Activated naive CD4-positive, alpha-beta T cell treated with anti-CD3 and anti-CD28 coated beads, Interleukin-2, amount 50 U/mL, for 24 hours (primary cell): Measurements from ENCODE around the gene SLC35D1.
A peak's percentile ranks its signal among the peaks of the same experiment; 100 is the strongest.
"Not testable (repeated sequence)": the region's sequence is repeated elsewhere in the genome, so short reads cannot be mapped to it uniquely, and the experiment has no call there.

ENCODE experiments used
- H3K27ac Mint-ChIP-seq: one replicate; pipeline ENCODE4 v1.8.0; 2021; ENCODE audit warnings: mild to moderate bottlenecking, mixed read lengths
- H3K27me3 Mint-ChIP-seq: one replicate; pipeline ENCODE4 v1.8.0; 2021; ENCODE audit warnings: mixed read lengths
- H3K36me3 Mint-ChIP-seq: one replicate; pipeline ENCODE4 v1.8.0; 2021; ENCODE audit warnings: mixed read lengths
- H3K4me1 Mint-ChIP-seq: one replicate; pipeline ENCODE4 v1.8.0; 2021; ENCODE audit warnings: mixed read lengths
- H3K4me3 Mint-ChIP-seq: one replicate; pipeline ENCODE4 v1.8.0; 2021; ENCODE audit warnings: mild to moderate bottlenecking, mixed read lengths
- H3K9me3 Mint-ChIP-seq: one replicate; pipeline ENCODE4 v1.8.0; 2021; ENCODE audit warnings: mixed read lengths

The SLC35D1 gene

GRCh38 chr1:67053785-67054772 is at the start of gene SLC35D1:
SLC35D1 (minus strand) TSS chr1:67054148; CDS start chr1:67054013, 135 bp downstream.
- Mint-ChIP-seq H3K36me3 (peaks cover 11% of the 10 kb centered on the region), H3K9me3 (no peaks in the 10 kb centered on the region), H3K27ac (peak within 1 kb of the TSS; percentile 92), H3K4me1 (peaks cover 31% of the 10 kb centered on the region), H3K4me3 (peak within 1 kb of the TSS; percentile 93), H3K27me3 (no peaks in the 10 kb centered on the region)

DNA sequence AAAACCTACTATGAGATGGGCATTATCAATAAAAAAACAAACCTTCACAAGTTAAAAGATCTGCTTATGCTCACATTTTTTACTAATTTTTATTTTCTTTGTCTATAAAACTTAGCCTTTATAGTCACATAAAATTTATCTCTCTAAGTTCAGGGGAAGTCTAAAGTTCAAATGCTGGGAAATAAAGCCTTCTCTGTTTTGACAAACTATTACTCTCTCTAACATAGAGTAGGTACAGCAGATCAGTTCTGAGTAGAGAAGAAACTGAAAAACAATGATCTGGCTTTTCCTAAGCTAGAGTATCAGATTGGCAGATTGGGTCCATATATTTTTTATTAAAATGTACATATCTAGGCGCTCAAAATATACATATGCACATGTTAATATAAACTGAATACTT is 49.6 kb upstream of the SLC35D1 start:
- H3K9me3 Mint-ChIP-seq, result no peaks in the 10 kb centered on the region
- H3K36me3 Mint-ChIP-seq, result no peaks in the 10 kb centered on the region
- no peaks in the 10 kb centered on the region for H3K27me3 Mint-ChIP-seq
- no peak overlapping the region for H3K4me3 Mint-ChIP-seq
- H3K4me1 Mint-ChIP-seq, result peaks cover 11% of the 10 kb centered on the region
- H3K27ac Mint-ChIP-seq, result no peak overlapping the region

- Mint-ChIP-seq H3K36me3 (no peaks in the 10 kb centered on the region), H3K27me3 (no peaks in the 10 kb centered on the region), H3K4me1 (peaks cover 11% of the 10 kb centered on the region), H3K9me3 (no peaks in the 10 kb centered on the region), H3K4me3 (no peak overlapping the region), H3K27ac (no peak overlapping the region)
These were observed 46.9 kb upstream of the SLC35D1 start for GRCh38 chr1:67100833-67101232.

DNA sequence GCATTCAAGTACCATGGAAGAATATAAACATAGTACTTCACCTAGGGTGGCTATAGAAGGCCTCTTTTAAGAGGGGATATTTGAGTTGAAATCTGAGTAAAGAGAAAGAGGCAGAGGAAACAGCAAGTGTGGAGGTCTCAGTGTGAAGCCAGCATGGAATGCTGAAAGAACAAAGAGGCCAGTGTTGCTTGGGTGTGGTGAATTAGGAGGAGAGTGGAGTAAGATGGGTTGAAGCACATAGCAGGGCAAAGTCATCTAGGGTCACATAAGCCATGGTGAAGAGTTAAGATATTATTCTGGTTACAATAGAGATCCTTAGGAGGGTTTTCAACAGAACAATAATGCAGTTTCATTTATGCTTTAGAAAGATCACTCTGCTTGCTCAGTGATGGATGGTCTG is 43.4 kb upstream of the SLC35D1 start:
- Mint-ChIP-seq H3K36me3 (no peaks in the 10 kb centered on the region), H3K27me3 (peaks cover 1% of the 10 kb centered on the region), H3K27ac (no peak overlapping the region), H3K4me1 (peaks cover 11% of the 10 kb centered on the region), H3K4me3 (no peak overlapping the region), H3K9me3 (no peaks in the 10 kb centered on the region)

- Mint-ChIP-seq H3K4me3 (no peak overlapping the region), H3K27me3 (peaks cover 1% of the 10 kb centered on the region), H3K36me3 (no peaks in the 10 kb centered on the region), H3K9me3 (no peaks in the 10 kb centered on the region), H3K27ac (no peak overlapping the region), H3K4me1 (no peaks in the 10 kb centered on the region)
These were observed 40.2 kb upstream of the SLC35D1 start for GRCh38 chr1:67094191-67094590.

GRCh38 chr1:67089685-67090208 is 35.8 kb upstream of the SLC35D1 start:
- no peak overlapping the region for H3K27ac Mint-ChIP-seq
- no peaks in the 10 kb centered on the region for H3K27me3 Mint-ChIP-seq
- no peaks in the 10 kb centered on the region for H3K4me1 Mint-ChIP-seq
- H3K9me3 Mint-ChIP-seq, result no peaks in the 10 kb centered on the region
- H3K36me3 Mint-ChIP-seq, result no peaks in the 10 kb centered on the region
- H3K4me3 Mint-ChIP-seq, result no peak overlapping the region

GRCh38 chr1:67088440-67088839 is 34.5 kb upstream of the SLC35D1 start:
- H3K36me3 Mint-ChIP-seq, result no peaks in the 10 kb centered on the region
- H3K27ac Mint-ChIP-seq, result no peak overlapping the region
- no peaks in the 10 kb centered on the region for H3K9me3 Mint-ChIP-seq
- no peaks in the 10 kb centered on the region for H3K4me1 Mint-ChIP-seq
- no peak overlapping the region for H3K4me3 Mint-ChIP-seq
- H3K27me3 Mint-ChIP-seq, result no peaks in the 10 kb centered on the region

- Mint-ChIP-seq H3K36me3 (no peaks in the 10 kb centered on the region), H3K4me1 (no peaks in the 10 kb centered on the region), H3K4me3 (no peak overlapping the region), H3K27me3 (no peaks in the 10 kb centered on the region), H3K9me3 (no peaks in the 10 kb centered on the region), H3K27ac (no peak overlapping the region)
These were observed 31.4 kb upstream of the SLC35D1 start for GRCh38 chr1:67085326-67085725.

DNA sequence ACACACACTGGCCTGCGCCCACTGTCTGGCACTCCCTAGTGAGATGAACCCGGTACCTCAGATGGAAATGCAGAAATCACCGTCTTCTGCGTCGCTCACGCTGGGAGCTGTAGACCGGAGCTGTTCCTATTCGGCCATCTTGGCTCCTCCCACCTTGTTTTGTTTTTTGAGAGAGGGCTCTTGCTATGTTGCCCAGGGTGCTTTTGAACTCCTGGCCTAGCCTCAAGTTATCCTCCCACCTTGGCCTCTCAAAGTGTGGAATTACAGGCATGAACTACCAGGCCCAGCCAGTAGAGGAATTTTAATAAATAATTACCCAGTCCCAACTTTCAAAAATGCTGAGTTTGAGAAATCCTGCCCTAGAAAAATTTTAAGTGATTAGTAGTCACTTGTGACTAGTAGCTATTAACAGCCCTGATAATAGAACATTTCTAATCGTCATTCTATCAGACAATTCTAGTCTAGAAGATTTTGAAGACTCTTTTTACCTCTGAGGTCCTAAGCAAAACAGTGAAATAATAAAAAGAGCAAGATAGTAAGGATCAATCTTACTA is 30.9 kb upstream of the SLC35D1 start:
- H3K4me3 Mint-ChIP-seq, result no peak overlapping the region
- H3K36me3 Mint-ChIP-seq, result no peaks in the 10 kb centered on the region
- no peaks in the 10 kb centered on the region for H3K4me1 Mint-ChIP-seq
- no peak overlapping the region for H3K27ac Mint-ChIP-seq
- no peaks in the 10 kb centered on the region for H3K27me3 Mint-ChIP-seq
- no peaks in the 10 kb centered on the region for H3K9me3 Mint-ChIP-seq

- Mint-ChIP-seq H3K9me3 (no peaks in the 10 kb centered on the region), H3K4me3 (no peak overlapping the region), H3K4me1 (no peaks in the 10 kb centered on the region)
These were observed 24.3 kb upstream of the SLC35D1 start for GRCh38 chr1:67078291-67078690.

GRCh38 chr1:67077593-67077992 is 23.6 kb upstream of the SLC35D1 start:
- Mint-ChIP-seq H3K9me3 (peaks cover 4% of the 10 kb centered on the region), H3K4me3 (no peak overlapping the region), H3K4me1 (no peaks in the 10 kb centered on the region), H3K27me3 (peaks cover under 1% of the 10 kb centered on the region), H3K36me3 (peaks cover 4% of the 10 kb centered on the region), H3K27ac (no peak overlapping the region)

More at GRCh38 chr1:67078291-67078690, 24.3 kb upstream of the SLC35D1 start:
- H3K36me3 Mint-ChIP-seq, result no peaks in the 10 kb centered on the region
- no peak overlapping the region for H3K27ac Mint-ChIP-seq
- H3K27me3 Mint-ChIP-seq, result no peaks in the 10 kb centered on the region

- H3K9me3 Mint-ChIP-seq, result peaks cover 20% of the 10 kb centered on the region
These were observed 18.8 kb upstream of the SLC35D1 start for GRCh38 chr1:67072749-67073148.

GRCh38 chr1:67067655-67068054 is 13.7 kb upstream of the SLC35D1 start:
- peaks cover 24% of the 10 kb centered on the region for H3K9me3 Mint-ChIP-seq
- not testable (repeated sequence) for H3K36me3 Mint-ChIP-seq, H3K27me3 Mint-ChIP-seq, H3K4me3 Mint-ChIP-seq, H3K27ac Mint-ChIP-seq, H3K4me1 Mint-ChIP-seq

More at GRCh38 chr1:67072749-67073148, 18.8 kb upstream of the SLC35D1 start:
- Mint-ChIP-seq H3K27ac (no peak overlapping the region), H3K27me3 (peaks cover 1% of the 10 kb centered on the region), H3K4me1 (no peaks in the 10 kb centered on the region), H3K4me3 (no peak overlapping the region), H3K36me3 (peaks cover 12% of the 10 kb centered on the region)

- Mint-ChIP-seq H3K27ac (no peak overlapping the region), H3K27me3 (no peaks in the 10 kb centered on the region), H3K36me3 (no peaks in the 10 kb centered on the region), H3K9me3 (peaks cover 5% of the 10 kb centered on the region), H3K4me1 (no peaks in the 10 kb centered on the region), H3K4me3 (no peak overlapping the region)
These were observed 8.5 kb upstream of the SLC35D1 start for GRCh38 chr1:67062412-67062811.

- Mint-ChIP-seq H3K4me1 (no peaks in the 10 kb centered on the region), H3K36me3 (no peaks in the 10 kb centered on the region), H3K4me3 (no peak overlapping the region), H3K27me3 (no peaks in the 10 kb centered on the region), H3K9me3 (no peaks in the 10 kb centered on the region), H3K27ac (no peak overlapping the region)
These were observed 7.3 kb upstream of the SLC35D1 start for GRCh38 chr1:67061266-67061665.

DNA sequence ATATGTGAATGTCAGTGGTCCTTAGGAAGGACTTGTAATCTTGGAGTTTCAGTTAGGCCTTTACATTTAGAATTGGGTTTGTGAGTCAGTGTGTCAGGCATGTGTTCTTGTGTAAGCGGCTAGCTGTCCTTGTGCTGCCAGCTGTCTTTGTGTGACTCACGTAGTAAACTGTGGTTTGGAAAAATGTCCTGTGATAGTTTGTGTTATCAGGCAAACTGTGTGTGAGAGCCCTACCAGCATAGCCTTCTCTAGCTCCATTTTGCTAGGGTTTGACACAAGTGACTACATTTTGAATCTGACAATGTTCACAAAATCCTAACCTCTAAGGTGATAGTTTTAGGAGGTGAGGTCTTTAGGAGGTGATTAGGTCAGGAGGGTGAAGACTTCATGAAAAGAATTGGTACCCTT is 6.9 kb upstream of the SLC35D1 start:
- H3K4me3 Mint-ChIP-seq, result no peak overlapping the region
- no peaks in the 10 kb centered on the region for H3K27me3 Mint-ChIP-seq
- H3K36me3 Mint-ChIP-seq, result no peaks in the 10 kb centered on the region
- no peaks in the 10 kb centered on the region for H3K9me3 Mint-ChIP-seq
- no peaks in the 10 kb centered on the region for H3K4me1 Mint-ChIP-seq
- H3K27ac Mint-ChIP-seq, result no peak overlapping the region
